Ishikawa (cell line): ENCODE results near the gene KIAA1586.

Source experiments
- CEBPB ChIP-seq: IDR thresholded peaks from 2 replicates; pipeline ENCODE4 v1.6.1; 2012
- CREB1 ChIP-seq: IDR thresholded peaks from 2 replicates; pipeline ENCODE4 v1.6.1; 2012; ENCODE audit warnings: low read depth
- EGR1 ChIP-seq: IDR thresholded peaks from 2 replicates; pipeline ENCODE4 v1.6.1; 2012
- EP300 ChIP-seq: IDR thresholded peaks from 2 replicates; pipeline ENCODE4 v1.6.1; 2012; ENCODE audit warnings: borderline replicate concordance
- FOXM1 ChIP-seq: IDR thresholded peaks from 2 replicates; pipeline ENCODE4 v1.6.1; 2012; ENCODE audit warnings: low read depth, borderline replicate concordance
- MAX ChIP-seq: IDR thresholded peaks from 2 replicates; pipeline ENCODE4 v1.6.1; 2012
- NFIC ChIP-seq: IDR thresholded peaks from 2 replicates; pipeline ENCODE4 v1.6.1; 2012
- RAD21 ChIP-seq: IDR thresholded peaks from 2 replicates; pipeline ENCODE4 v1.6.1; 2012; ENCODE audit warnings: low read depth
- TAF1 ChIP-seq: IDR thresholded peaks from 2 replicates; pipeline ENCODE4 v1.6.1; 2012; ENCODE audit warnings: low read depth, mild to moderate bottlenecking
- TCF12 ChIP-seq: IDR thresholded peaks from 2 replicates; pipeline ENCODE4 v1.6.1; 2012; ENCODE audit warnings: low read depth
- TEAD4 ChIP-seq: IDR thresholded peaks from 2 replicates; pipeline ENCODE4 v1.6.1; 2012
- USF1 ChIP-seq: IDR thresholded peaks from 2 replicates; pipeline ENCODE4 v1.6.1; 2012
- YY1 ChIP-seq: IDR thresholded peaks from 2 replicates; pipeline ENCODE4 v1.6.1; 2012; ENCODE audit warnings: low read depth
- ZBTB7A ChIP-seq: IDR thresholded peaks from 2 replicates; pipeline ENCODE4 v1.6.1; 2012; ENCODE audit warnings: low read depth
- TF ChIP-seq, protein P1 (sequence below): IDR thresholded peaks from 2 replicates; pipeline ENCODE4 v1.6.1; 2012; ENCODE audit warnings: low read depth, mild to moderate bottlenecking

KIAA1586 gene, protein sequence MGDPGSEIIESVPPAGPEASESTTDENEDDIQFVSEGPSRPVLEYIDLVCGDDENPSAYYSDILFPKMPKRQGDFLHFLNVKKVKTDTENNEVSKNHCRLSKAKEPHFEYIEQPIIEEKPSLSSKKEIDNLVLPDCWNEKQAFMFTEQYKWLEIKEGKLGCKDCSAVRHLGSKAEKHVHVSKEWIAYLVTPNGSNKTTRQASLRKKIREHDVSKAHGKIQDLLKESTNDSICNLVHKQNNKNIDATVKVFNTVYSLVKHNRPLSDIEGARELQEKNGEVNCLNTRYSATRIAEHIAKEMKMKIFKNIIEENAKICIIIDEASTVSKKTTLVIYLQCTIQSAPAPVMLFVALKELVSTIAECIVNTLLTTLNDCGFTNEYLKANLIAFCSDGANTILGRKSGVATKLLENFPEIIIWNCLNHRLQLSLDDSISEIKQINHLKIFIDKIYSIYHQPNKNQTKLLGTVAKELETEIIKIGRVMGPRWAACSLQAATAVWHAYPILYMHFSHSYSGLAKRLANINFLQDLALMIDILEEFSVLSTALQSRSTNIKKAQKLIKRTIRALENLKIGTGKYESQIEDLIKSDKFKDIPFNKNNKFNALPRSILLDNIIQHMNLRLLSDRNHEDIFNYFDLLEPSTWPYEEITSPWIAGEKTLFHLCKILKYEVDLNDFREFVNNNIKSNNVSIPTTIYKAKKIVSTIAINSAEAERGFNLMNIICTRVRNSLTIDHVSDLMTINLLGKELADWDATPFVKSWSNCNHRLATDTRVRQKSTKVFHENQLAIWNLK

GRCh38 chr6:57046332-57047256, at the start of gene KIAA1586:
Gene KIAA1586 (plus strand): TSS chr6:57046693. CDS start chr6:57046756, 63 bp downstream.
- TF ChIP-seq EGR1 (peak; percentile 64), TAF1 (peak; percentile 62; the same call in 1 of the 2 replicates), CREB1 (peak; percentile 42; the same call in 1 of the 2 replicates), YY1 (0 out of 2 replicates have a peak, but pooled peaks have one; percentile 38), FOXM1 (0 out of 2 replicates have a peak, but pooled peaks have one; percentile 22), TCF12 (peak; percentile 60)

- TF ChIP-seq, protein P1, sequence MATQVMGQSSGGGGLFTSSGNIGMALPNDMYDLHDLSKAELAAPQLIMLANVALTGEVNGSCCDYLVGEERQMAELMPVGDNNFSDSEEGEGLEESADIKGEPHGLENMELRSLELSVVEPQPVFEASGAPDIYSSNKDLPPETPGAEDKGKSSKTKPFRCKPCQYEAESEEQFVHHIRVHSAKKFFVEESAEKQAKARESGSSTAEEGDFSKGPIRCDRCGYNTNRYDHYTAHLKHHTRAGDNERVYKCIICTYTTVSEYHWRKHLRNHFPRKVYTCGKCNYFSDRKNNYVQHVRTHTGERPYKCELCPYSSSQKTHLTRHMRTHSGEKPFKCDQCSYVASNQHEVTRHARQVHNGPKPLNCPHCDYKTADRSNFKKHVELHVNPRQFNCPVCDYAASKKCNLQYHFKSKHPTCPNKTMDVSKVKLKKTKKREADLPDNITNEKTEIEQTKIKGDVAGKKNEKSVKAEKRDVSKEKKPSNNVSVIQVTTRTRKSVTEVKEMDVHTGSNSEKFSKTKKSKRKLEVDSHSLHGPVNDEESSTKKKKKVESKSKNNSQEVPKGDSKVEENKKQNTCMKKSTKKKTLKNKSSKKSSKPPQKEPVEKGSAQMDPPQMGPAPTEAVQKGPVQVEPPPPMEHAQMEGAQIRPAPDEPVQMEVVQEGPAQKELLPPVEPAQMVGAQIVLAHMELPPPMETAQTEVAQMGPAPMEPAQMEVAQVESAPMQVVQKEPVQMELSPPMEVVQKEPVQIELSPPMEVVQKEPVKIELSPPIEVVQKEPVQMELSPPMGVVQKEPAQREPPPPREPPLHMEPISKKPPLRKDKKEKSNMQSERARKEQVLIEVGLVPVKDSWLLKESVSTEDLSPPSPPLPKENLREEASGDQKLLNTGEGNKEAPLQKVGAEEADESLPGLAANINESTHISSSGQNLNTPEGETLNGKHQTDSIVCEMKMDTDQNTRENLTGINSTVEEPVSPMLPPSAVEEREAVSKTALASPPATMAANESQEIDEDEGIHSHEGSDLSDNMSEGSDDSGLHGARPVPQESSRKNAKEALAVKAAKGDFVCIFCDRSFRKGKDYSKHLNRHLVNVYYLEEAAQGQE, result no peak
- TF ChIP-seq EGR1, result no peak
- TF ChIP-seq ZBTB7A, result no peak
- TF ChIP-seq TEAD4, result no peak
- no peak for TF ChIP-seq RAD21
- TF ChIP-seq YY1, result no peak
- no peak for TF ChIP-seq TAF1
- TF ChIP-seq TCF12, result no peak
- TF ChIP-seq CREB1, result no peak
- no peak for TF ChIP-seq NFIC
- TF ChIP-seq MAX, result no peak
- TF ChIP-seq CEBPB, result no peak
- TF ChIP-seq EP300, result no peak
- no peak for TF ChIP-seq USF1
- no peak for TF ChIP-seq FOXM1
Measured at GRCh38 chr6:56999049-56999448, 47.4 kb upstream of the KIAA1586 start.

DNA sequence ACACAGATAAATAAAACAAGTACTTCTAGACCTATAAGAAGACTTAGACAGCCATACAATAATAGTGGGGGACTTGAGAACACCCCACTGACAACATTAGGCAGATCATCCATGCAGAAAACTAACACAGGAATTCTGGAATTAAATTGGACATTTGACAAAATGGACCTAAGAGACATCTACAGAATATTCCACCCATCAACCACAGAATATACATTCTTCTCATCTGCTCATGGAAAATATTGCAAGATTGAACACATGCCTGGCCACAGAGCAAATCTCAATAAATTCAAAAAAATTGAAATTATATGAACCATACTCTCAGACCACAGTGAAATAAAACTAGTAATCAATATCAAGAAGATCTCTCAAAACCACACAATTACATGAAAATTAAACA, 44.3 kb upstream of the KIAA1586 start:
- no peak for TF ChIP-seq CREB1
- TF ChIP-seq EGR1, result no peak
- no peak for TF ChIP-seq TEAD4
- TF ChIP-seq YY1, result no peak
- TF ChIP-seq, protein P1, result no peak
- TF ChIP-seq FOXM1, result no peak
- no peak for TF ChIP-seq TCF12
- TF ChIP-seq USF1, result no peak
- no peak for TF ChIP-seq NFIC
- TF ChIP-seq EP300, result no peak

DNA sequence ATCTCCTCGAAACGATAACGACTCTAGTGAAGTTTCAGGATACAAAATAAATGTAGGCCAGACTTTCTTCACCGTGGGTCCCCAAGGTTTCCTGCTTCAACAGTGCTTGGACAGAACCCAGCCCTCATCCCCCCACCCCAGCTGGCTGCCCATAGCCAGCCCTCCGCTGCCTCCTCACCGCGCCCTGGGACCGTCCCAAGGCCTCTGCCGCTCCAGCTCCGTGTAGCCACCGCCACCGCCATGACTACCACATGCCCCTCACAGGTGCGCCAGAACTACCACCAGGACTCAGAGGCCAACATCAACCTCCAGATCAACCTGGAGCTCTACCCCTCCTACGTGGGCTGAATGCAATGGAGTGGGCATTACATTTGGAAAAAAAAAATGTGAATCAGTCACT, 42.2 kb upstream of the KIAA1586 start:
- TF ChIP-seq EGR1 (no peak), MAX (no peak), FOXM1 (no peak), CEBPB (no peak)

DNA sequence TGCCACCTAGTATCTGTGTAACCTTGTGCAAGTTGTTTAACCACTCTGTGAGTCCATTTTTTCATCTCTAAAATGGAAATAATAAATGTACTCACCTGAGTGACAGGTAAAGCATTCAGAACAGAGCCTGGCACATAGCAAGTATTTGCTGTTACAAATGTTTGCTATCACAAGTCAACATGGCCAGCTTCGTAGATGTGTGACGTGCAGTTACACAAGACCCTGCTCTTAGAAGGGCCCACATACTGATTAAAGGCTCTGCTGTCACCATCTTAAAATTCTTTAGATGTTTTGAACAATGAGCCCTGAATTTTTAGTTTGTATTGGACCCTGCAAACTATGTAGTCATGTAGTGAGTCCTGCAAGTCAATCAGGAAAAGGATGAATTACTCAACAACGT, 40.4 kb upstream of the KIAA1586 start:
- TF ChIP-seq YY1, result no peak
- no peak for TF ChIP-seq RAD21
- TF ChIP-seq CREB1, result no peak
- no peak for TF ChIP-seq TAF1
- no peak for TF ChIP-seq NFIC
- TF ChIP-seq FOXM1, result no peak
- TF ChIP-seq MAX, result no peak
- TF ChIP-seq CEBPB, result no peak
- no peak for TF ChIP-seq TEAD4
- TF ChIP-seq, protein P1, result no peak
- no peak for TF ChIP-seq EP300
- no peak for TF ChIP-seq TCF12
- TF ChIP-seq EGR1, result no peak
